Left cardiac atrium (tissue), 4 donors: Measurements from ENCODE around the gene RNF220. TPM values are rescaled to one million over a fixed set of nuclear protein-coding genes. Genes with fewer than 3 reads are reported as not detected.

Experiments
- ATAC-seq, 2 donors: fragments of 200-7000 bp; cut with Tn5 transposase; one replicate each; pipeline ENCODE4 v1.9.1; 2020; ENCODE audit warnings: mild to moderate bottlenecking in 2 of 2, moderate library complexity in 2 of 2
- DNase-seq: peaks from one replicate; pipeline ENCODE4 v3.0.0-alpha.2; 2020
- intact Hi-C, 2 donors: fragments of 100-400 bp; cut with DNase I; formaldehyde crosslinking; loops; one replicate each; pipeline versions ENCODE4 v1.14.1 to v1.15.1; 2022 to 2023
- total RNA-seq, 2 donors: library from RNA; stranded (reverse); fragmentation: NEBNext Ultra II Directional; extraction: Animal tissue kit (Norgen Biotek cat#: 25700); gene quantifications; one replicate each; pipeline ENCODE4 v1.2.1, GENCODE V29; 2021
- donor health status: DM: no; HTN: yes; CAD: no.
- donor health status: DM: no; HTN: yes; CAD: no; lungs with severe emphysema.
- donor health status: DM: yes; HTN: yes; CAD: no.
- donor health status: Dilated cardiomyopathy.

Gene RNF220
- total RNA-seq, 2 donors from 2014 or later = 67.4 to 68.9 TPM

DNA sequence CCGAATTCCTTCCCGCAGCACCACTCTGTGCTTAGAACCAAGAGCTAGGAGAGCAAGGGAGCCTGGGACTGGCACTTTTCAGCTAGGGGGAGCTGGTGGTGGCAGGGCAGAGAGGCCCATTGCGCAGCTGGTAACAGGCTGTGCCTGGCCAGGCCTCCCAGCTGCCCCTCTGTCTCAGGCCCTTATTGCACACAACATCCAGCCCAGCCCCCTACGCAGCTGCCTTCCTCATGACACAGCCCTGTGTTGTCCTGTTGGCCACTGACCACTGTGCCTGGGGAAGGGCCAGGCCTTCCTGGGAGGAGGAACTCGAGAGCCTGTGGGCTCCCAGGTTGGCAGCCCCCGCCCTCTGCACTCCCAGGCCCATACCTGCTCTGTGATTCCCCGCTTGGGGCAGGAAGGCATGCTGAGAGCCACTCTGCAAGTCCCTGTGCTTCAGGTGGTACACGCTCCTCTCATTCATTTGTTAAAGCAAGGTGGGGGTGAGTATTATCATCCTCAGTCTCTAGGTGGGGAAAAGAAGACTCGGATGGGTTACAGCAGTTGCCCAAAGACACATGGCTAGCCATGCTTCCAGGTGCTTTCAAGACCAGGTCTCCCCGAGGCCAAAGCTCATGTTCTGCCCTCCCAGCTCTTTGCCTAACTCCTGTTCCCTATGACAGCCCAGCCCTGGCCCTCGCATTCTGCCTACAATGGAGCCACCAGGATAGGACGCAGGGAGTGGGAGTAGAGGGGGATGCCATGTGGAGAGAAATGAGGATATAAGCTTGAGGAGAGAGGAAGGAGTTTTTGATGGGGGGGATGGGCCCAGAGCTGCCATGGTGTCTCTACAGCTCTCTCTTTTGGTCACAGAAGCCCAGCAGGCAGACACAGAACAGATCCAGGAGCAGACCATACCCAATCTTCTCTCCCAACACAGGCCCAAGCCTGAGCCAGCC lies 187.4 kb downstream of the RNF220 start:
- intact Hi-C loops = loop anchor here (5.0 to 10.0 kb wide), 3 partner anchors 375 to 588 kb away; partner anchors contain the start of gene DMAP1 (in 1 of the 2)
- no peak for DNase-seq
- no peak for ATAC-seq

DNA sequence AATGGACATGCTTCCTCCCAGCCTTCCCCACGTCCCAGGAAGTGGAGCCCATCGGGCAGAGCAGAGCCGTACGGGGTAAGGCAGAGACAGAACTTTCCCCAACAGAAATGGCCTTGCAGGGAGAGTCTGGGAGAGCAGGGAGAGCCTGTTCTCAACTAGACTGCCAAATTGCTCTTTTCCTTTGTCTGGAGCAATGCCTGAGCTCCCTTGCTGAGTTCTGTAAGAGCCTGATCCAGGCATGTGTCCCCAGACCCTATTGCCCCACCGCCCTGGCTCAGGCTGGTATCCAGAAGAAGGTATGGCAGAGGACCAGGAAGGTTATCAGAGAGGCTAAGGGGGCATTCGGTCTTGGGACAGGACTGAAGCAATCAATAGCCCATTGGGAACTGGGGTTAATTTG lies 189.3 kb downstream of the RNF220 start:
- ATAC-seq (peak in 1 of 2 donors; percentile 56), DNase-seq (no peak)
- intact Hi-C loops = loop anchor here (2.0 to 10.0 kb wide), 4 partner anchors 216 to 590 kb away; partner anchors contain the start of gene DMAP1 (in 1 of the 2)

DNA sequence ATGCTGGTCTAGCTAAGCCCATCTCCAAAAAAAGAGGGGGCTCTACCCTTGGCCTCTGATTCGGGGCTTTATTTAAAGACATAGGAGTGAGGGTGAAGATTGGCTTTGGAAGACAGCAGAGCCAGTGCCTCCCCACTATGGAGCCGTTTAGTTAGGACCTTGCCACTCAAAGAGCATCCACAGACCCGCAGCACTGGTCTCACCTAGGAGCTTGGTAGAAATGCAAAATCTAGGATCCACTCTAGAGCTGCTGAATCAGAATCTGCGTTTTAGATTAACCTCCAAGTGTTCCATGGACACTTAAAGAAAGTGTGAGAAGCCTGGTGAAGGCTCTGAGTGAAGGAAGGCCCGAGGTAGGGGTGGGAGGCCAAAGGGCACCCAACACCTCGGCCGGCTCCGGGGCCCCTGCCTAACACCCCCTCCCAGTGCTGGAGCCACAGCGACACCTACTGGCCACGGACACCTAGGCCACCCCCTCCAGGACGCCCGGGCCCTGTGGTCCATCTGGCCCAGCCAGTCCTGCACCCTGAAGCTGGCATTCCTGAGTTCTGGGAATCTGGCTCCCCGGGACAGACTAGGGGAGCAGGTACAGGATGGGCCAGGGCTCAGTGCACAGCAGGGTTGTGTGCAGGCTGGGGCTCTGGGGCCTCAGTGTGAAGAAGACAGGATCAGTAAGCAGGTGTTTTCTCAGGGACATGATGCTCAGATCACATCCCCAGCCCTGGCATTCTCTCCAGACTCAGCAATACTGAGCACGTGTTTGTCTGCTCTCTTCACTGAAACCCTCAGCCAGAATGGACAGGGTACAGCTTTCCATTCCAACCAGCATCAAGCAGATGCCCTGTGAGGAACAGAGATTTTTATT lies 190.0 kb downstream of the RNF220 start:
- intact Hi-C loops = loop anchor here (2.0 to 10.0 kb wide), 5 partner anchors 216 to 590 kb away; partner anchors contain the start of gene DMAP1 (in 1 of the 2)
- ATAC-seq = peak; percentile 86 to 96
- DNase-seq = peak; percentile 85

DNA sequence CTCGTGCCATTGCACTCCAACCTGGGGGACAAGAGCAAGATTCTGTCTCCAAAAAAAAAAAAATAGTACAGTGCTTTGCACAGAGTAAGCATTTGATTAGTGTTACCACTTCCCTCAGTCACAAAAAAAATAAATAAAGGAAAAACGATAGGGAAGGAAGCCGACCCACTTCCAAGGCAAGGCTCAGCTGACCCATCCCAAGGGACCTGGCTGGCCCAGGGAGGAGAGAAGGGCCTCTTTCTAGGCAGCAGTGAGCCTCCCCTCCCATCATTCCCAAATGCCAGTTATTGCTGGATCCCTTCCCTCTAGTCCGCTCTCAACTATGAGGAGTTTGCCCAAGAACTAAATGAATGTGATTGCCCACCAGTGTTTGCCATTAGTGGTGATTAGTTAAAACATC lies 191.5 kb downstream of the RNF220 start:
- intact Hi-C loops = loop anchor here (5.0 to 10.0 kb wide), 3 partner anchors 219 to 592 kb away; partner anchors contain the start of gene DMAP1 (in 1 of the 2)
- ATAC-seq (no peak), DNase-seq (no peak)

DNA sequence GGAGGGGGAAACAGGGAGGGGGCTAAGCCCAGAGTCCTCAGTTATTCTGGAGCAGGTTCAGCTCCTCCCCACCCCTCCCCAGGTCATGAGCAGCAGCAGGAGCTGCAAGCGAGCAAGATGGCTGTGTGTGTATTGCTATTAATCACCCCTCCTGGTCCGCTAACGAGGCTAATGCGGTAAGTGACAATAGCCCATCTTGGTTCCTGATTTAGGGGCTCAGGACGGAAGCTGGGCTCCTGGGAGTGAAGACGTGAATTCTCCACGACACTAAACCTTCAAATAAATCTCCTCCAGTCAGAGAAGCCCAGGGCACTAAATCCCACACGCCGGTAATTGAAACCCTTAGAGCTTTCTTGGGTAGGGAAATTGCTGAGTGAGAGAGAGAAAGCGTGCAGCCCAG lies 193.1 kb downstream of the RNF220 start:
- DNase-seq = no peak
- intact Hi-C loops = loop anchor here (5.0 to 10.0 kb wide), 3 partner anchors 221 to 593 kb away; partner anchors contain the start of gene DMAP1 (in 1 of the 2)
- ATAC-seq = no peak

DNA sequence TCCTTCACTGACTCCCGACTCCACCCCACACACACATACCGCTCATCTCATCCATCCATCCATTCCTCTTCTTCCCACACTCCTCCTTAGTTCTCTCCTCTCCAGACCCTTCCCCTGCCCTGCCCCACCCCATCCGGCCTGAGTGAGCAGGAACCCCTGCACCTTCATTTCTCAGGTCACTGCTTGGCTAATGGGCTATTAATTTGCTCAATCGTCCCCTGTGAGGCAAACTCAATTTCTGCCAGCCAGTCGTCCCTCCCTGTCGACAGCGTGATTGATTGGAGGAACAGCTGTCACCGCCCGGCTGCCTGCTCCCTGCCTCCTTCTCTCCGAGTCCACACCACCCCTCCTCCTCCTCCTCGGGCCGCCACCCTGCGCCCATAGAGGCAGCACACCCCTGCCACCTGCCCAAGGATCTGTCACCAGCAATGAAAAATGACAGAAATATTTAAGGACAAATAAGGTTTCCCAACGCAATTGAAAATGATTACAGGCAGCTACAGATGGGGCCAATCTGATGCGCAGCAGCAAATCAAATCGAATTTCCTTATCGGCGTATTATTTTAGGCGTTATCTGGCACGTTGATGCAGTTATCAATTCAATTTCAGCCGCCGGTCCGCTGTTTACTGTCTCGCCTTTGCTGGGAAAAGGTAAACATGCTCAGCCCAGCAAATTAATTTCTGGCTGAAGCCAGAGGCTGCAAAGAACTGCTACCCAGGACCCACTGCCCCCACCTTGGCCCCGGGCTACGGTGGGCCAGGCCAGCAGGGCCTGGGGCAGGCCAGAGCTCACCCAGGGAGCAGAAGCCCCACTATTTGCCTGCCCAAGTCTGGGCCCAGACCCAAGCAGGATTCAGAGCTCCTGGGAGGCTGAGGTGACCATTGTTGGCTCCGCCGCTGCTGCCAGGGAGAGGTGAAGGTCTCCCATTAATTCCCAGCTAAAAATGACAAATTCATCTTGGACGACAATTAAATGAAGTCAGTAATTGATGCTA lies 197.9 kb downstream of the RNF220 start:
- DNase-seq (no peak), ATAC-seq (no peak)
- intact Hi-C loops = no loop called here

DNA sequence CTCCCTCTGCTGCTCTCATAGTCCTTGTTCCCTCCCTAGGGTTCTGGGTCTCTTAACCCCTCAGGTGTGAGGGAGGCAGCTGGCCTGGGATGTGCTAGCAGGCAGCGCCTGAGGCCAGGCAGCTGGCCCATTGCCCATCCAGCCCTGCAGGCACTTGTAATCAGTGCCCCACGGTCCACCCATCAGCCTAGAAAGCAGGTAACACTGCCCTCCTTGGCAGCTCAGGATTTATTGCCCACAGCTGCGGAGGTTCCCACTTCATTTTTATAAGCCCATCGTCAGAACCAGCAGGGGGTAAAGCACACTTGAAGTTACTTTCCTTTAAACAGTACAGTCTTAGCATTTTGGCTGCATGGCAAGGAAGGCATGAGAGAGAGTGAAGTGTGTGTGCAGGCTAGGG lies 198.7 kb downstream of the RNF220 start:
- DNase-seq = no peak
- no peak for ATAC-seq
- intact Hi-C loops = no loop called here

DNA sequence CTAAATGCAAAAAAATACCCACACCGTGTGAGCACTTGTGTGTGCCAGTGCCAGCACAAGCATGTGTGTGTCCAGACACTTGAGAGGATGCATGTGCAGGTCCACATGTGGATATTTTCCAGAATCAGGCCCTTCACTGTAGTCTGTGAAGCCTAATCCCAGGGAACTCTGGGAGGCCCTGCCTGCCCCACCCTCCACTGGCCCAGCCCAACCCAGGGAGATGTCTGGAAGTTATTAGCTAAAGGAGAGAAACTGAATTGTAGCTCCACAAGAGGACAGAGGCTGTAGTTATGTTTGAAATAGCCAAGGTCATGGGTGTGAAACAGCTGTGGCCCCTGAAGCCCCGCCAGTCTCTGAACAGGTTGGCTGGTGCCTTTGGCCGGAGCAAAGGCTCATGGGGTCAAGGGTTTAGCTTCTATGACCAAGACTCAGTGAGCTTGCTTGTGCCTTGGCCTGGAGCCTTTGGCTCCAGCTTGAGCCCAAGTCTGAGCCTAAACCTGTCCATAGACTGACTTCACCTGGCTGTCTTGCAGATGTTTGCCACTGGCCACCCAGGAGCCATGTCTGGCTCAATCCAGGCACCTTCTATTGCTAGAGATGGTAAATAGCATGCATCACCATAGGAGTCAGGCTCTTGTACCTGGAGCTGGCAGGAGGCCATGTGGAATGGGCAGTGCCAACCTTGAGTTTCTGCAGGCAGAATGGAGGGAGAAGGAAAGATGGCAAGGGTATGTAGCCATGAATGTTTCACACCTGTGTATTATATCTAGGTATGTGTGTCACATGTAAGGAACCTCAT lies 199.3 kb downstream of the RNF220 start:
- ATAC-seq (no peak), DNase-seq (no peak)
- intact Hi-C loops = no loop called here

DNA sequence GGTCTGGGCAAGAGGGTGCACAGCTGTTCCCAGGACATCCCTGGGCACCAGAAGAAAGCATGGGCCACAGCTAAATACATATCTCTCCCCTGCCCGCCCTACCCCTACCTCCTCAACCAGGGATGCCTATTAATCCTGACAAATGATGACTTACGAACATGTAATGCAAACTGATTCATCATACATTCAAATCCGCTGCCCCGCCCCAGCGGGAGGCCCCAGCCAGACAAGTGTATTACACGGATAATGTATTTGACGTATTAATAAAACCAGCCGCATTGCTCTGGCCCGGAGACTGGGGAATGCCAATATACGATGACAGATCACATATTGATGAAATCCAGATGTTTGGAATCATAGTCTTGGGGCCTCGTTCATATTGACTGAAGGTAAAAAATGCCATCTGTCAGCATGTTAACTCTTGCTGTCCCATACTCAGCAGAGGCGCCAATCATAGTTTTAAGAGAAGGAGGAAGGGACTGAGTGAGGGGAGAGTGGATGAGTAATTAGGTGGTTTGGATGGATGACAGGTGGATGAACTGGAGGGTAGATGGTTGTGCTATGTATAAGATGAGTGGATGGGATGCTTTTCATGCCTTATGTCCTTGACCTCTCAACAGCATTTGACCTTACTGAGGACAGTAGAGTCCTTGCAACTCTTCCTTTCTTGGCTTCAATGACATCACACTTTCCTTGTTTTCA lies 201.0 kb downstream of the RNF220 start:
- no peak for ATAC-seq
- no peak for DNase-seq
- intact Hi-C loops = no loop called here

DNA sequence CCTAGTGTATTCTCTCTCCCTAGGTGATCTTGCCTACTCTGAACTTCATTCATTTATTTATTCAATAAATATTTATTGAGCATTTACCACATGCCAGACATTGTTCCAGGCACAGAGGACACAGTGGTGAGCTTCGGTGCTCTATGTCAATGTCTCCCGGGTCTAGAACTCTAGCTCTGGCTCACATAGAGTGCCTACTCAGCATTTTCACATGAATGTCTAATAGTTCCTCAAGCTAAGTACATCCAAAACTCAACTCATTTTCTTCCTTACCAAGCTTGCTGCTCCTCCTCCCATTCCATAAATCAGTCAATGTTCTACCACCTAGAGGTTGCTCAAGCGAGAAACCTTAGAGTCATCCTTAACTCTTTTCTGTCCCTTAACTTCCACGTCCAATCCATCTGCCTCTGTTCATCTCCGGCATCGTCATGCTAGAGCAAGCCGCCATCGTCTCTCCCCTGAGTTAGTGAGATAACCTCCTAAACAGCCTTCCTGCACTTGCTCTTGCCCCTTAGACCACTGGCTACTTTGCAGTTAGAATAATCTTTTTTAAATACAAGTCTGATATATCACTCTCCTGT lies 201.7 kb downstream of the RNF220 start:
- ATAC-seq = no peak
- intact Hi-C loops = no loop called here
- no peak for DNase-seq

DNA sequence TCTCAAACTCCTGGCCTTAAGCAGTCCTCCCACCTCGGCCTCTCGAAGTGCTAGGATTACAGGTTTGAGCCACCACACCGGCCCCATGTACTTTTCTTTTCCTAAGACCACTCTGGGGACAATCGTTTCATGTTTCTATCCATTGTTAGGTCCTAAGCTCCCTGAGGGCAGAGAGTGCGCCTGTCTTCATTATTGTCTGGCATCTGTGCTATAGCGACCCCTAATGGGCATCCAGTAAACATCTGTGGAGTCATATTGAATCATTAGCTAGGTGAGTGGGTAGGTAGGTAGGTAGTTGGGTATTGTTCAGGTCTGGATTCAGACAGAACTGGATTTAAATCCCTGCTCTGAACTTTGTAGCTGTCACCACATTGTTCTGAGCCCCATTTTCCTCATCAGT lies 203.1 kb downstream of the RNF220 start:
- intact Hi-C loops = no loop called here
- no peak for ATAC-seq
- DNase-seq = no peak

DNA sequence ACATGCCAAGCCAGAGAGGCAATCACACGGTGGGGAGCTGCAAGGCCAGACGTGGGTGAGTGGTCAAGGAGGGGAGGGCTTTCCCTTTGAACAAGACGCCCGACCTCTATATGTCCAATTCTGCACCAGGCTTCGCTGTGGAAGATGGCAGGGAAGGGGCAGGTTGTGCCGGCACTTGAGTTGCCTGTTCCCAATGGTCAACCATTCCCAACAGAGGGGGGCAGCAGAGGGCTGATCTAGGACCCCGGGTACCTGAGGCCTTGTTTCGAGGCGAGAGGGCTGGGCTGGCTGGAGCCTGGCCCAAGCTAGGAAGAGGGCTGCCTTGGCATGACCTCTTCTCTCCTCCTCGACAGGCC lies 204.3 kb downstream of the RNF220 start:
- peak; percentile 67 for DNase-seq
- intact Hi-C loops = loop anchor here in 1 of 2 donors (1.0 kb wide), 1 partner anchor 44 kb away; no protein-coding TSS in a partner anchor
- peak; percentile 86 to 89 for ATAC-seq

DNA sequence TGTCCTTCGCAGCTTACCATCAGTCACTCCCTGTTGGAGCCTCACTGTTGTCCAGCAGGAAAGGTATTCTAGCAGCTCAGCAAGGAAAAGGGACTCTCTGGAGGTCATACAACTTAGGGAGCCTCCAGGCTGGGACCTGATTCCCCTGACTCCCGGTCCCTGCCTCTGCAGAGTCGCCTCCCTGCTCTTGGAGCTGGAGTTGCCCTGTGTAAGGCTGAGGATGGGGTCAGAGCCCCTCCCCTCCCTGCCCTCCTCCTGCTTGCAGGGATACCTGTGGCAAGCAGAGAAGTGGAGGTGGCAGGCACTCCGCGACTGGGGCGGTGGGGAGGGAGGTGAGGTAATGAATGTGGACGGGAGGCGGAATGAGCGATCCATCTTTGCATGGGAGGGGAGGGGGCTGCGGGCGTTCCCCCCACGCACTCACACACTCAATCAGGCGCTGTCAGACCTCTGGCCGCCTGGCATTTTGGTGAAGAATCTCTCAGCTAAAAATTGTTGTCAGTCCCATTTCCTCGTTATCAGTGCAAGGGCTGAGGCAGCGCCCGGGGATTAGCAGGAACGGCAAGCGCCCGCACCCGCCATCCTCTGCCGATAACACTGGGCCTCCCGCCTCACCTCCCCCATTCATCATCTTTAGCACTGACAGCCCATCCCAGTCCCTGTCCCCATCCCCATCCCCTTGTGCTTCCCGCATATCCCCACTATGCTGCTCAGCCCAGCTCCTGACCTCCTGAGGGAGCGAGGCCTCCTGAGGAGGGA lies 204.9 kb downstream of the RNF220 start:
- intact Hi-C loops = loop anchor here (1.0 to 5.0 kb wide), 2 partner anchors 42 to 43 kb away; no protein-coding TSS in a partner anchor
- peak in 1 of 2 donors; percentile 14 for ATAC-seq
- no peak for DNase-seq

DNA sequence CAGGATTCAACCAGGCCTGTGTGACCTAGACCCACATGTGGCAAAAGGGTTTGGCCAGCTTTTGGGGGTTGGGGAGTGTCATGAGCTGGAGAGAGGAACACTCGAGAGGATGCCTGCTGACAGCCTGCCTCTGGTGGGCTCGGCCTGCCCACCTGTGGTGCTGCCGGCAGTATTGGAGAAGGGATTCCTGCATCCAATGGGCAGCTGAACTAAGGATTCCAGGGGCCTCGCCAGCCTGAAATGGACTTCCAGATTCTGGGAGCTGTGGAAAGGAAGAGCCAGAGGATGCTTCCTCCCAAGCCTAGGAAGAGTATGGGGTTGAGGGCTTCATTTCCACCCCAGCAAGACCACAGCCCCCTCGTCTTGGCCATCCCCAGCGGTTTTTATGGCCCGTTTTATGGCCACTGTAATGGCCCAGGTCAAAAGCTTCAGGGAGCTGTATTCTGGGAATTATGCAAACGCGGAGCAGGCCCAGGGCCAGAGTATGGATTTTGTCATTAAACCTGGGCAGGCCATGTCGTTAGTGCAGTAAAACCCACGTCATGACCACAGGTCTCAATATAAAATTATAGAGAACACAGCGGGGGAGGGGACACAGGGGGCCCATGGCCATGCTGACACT lies 205.6 kb downstream of the RNF220 start:
- intact Hi-C loops = loop anchor here in 1 of 2 donors (5.0 kb wide), 1 partner anchor 42 kb away; no protein-coding TSS in a partner anchor

DNA sequence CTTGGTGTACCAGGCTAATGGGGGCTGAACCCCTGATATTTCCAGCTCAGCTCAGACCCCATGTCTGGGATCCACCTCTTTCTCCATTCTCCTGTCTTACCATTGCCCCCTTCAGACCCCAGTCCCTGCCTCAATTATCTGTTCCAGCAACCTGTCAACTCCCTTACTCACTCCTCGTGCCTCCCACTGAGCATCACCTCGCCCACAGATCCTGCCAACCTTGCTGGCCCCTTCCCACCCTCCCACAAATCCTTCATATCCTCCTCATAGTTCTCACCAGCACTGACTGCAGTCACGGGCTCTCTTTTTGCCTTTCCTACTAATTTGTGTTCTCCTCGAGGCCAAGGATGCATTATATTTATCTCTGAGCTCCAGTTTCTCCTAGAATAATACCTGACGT lies 206.4 kb downstream of the RNF220 start:
- intact Hi-C loops = loop anchor here in 1 of 2 donors (5.0 kb wide), 1 partner anchor 41 kb away; no protein-coding TSS in a partner anchor
- DNase-seq = no peak
- ATAC-seq = no peak

More for the DNA sequence above, 205.6 kb downstream of the RNF220 start:
- DNase-seq (no peak), ATAC-seq (no peak)
